ENCODE data around the gene DPP6.
"Not testable (repeated sequence)": the region's sequence is repeated elsewhere in the genome, so short reads cannot be mapped to it uniquely, and the experiment has no call there.

DNA sequence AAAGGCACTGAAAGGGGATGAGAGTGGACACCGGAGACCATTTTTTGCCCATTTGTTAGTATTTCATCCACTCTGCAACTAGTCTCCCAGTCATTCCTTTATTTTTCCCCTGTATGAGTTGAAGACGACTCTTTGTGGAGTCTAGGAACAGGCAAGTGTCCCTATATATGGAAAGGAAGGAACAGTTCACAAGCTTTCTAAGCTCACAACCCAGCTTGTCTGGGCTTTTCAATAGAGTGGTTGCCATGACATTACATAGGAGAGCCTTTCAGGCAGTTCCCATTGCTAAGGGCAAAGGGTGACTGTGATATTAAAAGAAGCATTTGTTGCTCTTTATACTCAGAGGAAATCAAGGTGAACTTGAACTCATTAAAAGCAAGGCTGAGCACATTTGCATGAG, 33.8 kb upstream of the DPP6 start:
- TF ChIP-seq, protein P1, sequence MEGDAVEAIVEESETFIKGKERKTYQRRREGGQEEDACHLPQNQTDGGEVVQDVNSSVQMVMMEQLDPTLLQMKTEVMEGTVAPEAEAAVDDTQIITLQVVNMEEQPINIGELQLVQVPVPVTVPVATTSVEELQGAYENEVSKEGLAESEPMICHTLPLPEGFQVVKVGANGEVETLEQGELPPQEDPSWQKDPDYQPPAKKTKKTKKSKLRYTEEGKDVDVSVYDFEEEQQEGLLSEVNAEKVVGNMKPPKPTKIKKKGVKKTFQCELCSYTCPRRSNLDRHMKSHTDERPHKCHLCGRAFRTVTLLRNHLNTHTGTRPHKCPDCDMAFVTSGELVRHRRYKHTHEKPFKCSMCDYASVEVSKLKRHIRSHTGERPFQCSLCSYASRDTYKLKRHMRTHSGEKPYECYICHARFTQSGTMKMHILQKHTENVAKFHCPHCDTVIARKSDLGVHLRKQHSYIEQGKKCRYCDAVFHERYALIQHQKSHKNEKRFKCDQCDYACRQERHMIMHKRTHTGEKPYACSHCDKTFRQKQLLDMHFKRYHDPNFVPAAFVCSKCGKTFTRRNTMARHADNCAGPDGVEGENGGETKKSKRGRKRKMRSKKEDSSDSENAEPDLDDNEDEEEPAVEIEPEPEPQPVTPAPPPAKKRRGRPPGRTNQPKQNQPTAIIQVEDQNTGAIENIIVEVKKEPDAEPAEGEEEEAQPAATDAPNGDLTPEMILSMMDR (IDR thresholded peaks at IDR 0.05 in 4 of 5, conservative IDR thresholded peaks at IDR 0.05 in 1 of 5) = not testable (repeated sequence)
- TF ChIP-seq POLR2A (IDR thresholded peaks at IDR 0.05) = not testable (repeated sequence)
